GM06990 (cell line): ENCODE results near the gene CCDC92.
A peak's percentile ranks its signal among the peaks of the same experiment; 100 is the strongest.

Source experiments
- DNase-seq: peaks from one replicate; pipeline ENCODE4 v3.0.0-alpha.2; 2011; ENCODE audit not compliant: insufficient read length; ENCODE audit errors: extremely low read depth
- H3K27me3 ChIP-seq: replicated peaks from 2 replicates; pipeline ENCODE4 v1.6.0; 2011; ENCODE audit warnings: low read length; ENCODE audit not compliant: control insufficient read depth, insufficient read depth
- H3K36me3 ChIP-seq: 2 replicates; pipeline ENCODE4 v1.5.1; 2011; ENCODE audit warnings: low read length; ENCODE audit not compliant: control insufficient read depth, insufficient read depth
- H3K4me3 ChIP-seq: replicated peaks from 2 replicates; pipeline ENCODE4 v1.5.1; 2011; ENCODE audit warnings: low read depth, mild to moderate bottlenecking, control low read depth, low read length
- TF ChIP-seq, protein P1 (sequence below): IDR thresholded peaks from 2 replicates; pipeline ENCODE4 v1.5.1; 2011; ENCODE audit warnings: low read length, control low read depth, mild to moderate bottlenecking, inconsistent platforms; ENCODE audit not compliant: insufficient read depth, poor library complexity, severe bottlenecking

The CCDC92 gene, protein sequence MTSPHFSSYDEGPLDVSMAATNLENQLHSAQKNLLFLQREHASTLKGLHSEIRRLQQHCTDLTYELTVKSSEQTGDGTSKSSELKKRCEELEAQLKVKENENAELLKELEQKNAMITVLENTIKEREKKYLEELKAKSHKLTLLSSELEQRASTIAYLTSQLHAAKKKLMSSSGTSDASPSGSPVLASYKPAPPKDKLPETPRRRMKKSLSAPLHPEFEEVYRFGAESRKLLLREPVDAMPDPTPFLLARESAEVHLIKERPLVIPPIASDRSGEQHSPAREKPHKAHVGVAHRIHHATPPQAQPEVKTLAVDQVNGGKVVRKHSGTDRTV

DNA sequence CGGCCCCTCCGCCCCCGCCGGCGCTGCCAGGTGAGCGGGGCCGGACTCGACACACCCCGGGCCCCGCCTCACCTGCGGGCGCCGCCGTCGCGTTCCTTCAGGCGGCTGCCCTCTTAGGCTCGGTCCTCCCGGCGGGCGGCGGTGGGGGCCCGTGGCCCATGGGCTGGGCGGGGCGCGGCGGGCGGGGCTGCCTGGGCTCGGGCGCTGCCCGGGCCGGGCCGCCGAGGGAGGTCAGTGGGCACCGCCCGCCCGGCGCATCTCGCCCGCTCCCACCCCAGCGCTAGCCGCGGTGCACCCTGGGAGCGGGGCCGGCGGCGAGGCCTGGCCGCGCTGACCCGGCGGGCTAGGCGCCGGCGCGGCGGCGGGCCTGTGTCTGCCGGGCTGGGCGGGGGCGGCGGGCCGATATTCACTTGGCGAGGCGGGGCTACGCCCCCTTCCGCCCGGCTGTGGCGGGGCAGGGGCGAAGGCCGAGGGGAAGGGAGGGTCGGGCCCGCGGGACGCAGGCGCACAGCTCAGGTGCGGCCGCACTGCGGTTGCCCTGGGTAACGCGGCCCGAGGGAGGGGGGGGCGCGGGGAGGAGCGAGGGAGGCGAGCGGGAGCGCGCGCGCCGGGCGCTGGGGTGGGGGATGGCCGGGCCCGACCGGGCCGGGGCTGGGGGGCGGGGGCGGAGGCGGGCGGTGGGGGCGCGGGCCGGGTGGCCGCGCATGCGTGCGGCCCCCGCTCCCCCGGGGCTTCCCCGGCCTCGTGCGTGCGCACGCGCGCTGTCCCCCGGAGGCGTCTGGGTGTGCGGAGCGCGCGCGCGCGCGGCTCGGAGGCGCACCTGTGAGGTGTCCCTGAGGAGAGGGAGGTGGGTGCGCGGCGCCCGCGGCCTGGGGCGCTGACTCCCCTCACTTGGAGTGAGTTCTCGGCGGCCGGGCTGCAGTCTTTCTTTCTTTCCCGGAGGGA is at the start of gene CCDC92, which contains the start of gene ZNF664:
TSS of gene CCDC92 (minus strand) at position 375 of the 945 bp plus-strand sequence. CDS start 28,526 bp downstream, outside the sequence.
TSS of gene ZNF664 (plus strand) at position 759 of the 945 bp plus-strand sequence. CDS start 38,930 bp downstream, outside the sequence.
- Histone ChIP-seq H3K27me3 (no peaks in the 10 kb centered on the region), H3K36me3 (no peaks in the 10 kb centered on the region; the same call in 1 of the 2 replicates)

DNA sequence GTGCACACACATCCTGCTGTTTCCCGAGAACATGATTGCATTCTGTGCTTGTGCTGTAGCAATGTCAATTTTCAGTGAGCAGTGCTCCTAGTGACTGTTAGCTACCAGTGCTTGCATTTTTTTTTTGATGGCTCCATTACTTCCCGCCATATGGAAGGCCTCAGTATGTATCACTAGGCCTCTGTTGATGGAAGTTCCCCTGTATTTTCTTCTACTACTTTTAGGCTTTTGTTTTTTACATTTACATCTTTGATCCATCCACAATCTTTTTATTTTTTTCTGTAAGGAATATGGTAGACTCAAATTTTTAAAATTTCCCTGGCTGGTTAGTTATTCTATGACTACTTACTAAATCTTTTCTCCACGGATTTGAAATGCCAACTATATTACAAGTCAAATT is 49.5 kb upstream of the CCDC92 start:
- Histone ChIP-seq H3K36me3 (no peaks in the 10 kb centered on the region), H3K4me3 (no peak overlapping the region), H3K27me3 (no peaks in the 10 kb centered on the region)
- DNase-seq, result no peak
- TF ChIP-seq, protein P1, sequence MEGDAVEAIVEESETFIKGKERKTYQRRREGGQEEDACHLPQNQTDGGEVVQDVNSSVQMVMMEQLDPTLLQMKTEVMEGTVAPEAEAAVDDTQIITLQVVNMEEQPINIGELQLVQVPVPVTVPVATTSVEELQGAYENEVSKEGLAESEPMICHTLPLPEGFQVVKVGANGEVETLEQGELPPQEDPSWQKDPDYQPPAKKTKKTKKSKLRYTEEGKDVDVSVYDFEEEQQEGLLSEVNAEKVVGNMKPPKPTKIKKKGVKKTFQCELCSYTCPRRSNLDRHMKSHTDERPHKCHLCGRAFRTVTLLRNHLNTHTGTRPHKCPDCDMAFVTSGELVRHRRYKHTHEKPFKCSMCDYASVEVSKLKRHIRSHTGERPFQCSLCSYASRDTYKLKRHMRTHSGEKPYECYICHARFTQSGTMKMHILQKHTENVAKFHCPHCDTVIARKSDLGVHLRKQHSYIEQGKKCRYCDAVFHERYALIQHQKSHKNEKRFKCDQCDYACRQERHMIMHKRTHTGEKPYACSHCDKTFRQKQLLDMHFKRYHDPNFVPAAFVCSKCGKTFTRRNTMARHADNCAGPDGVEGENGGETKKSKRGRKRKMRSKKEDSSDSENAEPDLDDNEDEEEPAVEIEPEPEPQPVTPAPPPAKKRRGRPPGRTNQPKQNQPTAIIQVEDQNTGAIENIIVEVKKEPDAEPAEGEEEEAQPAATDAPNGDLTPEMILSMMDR, result no peak

More for the DNA sequence above, at the start of gene CCDC92, which contains the start of gene ZNF664:
- DNase-seq, result peak; percentile 95
- H3K4me3 ChIP-seq, result peak within 1 kb of the TSS; percentile 81
- TF ChIP-seq, protein P1, result no peak

DNA sequence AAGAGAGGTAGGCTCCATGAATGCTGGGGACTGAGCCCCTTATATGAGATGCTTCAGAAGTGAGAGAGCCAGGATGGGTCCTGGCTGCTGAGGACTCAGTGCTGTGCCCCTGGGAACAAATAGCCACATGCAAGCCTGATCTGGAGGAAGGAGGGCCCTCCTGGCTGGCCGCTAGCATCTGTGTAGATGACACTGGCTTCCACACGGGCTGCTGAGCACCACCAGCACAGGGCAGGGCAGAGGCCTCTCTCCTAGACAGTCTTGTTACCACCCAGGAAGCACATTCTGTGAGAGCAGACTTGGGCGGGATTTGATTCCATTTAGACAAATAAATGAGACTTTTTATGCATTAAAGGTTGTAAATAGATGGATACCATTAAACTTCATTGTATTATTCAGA is 48.4 kb upstream of the CCDC92 start:
- Histone ChIP-seq H3K4me3 (no peak overlapping the region), H3K27me3 (no peaks in the 10 kb centered on the region), H3K36me3 (no peaks in the 10 kb centered on the region)
- TF ChIP-seq, protein P1, result no peak
- no peak for DNase-seq

DNA sequence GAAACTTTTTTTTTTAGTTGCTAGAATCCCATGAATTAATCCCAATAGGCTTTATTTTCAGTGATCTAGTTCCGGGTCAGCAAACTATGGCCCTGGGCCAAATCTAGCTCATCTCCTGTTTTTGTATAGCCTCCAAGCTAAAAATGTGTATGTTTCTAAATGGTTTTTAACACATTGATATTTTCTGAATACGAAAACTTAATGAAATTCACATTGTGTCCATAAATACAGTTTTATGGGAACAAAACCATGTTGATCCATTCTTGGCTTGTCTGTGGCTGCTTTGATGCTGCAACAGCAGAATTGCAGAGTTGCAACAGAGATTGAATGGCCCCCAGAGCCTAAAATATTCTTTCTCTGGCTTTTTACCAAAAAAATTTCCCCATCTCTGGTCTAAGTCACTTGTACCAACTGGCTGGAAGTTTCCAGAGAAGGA is 47.9 kb upstream of the CCDC92 start:
- Histone ChIP-seq H3K4me3 (no peak overlapping the region), H3K36me3 (no peaks in the 10 kb centered on the region), H3K27me3 (no peaks in the 10 kb centered on the region)
- DNase-seq, result no peak
- TF ChIP-seq, protein P1, result no peak

DNA sequence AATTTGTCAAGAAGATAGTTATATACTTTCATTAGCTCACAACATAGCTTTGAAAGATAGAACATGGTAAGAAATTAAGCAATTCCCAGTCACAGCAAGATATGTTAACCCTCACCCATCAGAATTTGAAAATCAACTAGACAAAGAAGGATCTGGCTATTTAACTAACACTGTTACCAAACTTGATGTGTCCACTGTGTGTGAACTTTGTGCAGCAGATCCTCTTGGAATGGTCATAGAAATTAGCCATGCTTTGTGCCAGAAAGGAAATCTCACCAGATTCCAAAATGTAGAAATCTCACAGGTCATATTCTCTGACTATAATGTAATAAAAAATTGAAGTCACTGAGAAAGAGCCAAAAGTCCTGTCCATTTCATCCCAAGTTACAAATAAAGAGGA is 46.5 kb upstream of the CCDC92 start:
- DNase-seq, result no peak
- TF ChIP-seq, protein P1, result no peak
- Histone ChIP-seq H3K36me3 (no peaks in the 10 kb centered on the region), H3K4me3 (no peak overlapping the region), H3K27me3 (no peaks in the 10 kb centered on the region)
